ENCODE results near the gene ANGPT4. TPM values are rescaled to one million over a fixed set of nuclear protein-coding genes. Genes with fewer than 3 reads are reported as not detected.

The ANGPT4 gene
- total RNA-seq, 1 donor: not detected

DNA sequence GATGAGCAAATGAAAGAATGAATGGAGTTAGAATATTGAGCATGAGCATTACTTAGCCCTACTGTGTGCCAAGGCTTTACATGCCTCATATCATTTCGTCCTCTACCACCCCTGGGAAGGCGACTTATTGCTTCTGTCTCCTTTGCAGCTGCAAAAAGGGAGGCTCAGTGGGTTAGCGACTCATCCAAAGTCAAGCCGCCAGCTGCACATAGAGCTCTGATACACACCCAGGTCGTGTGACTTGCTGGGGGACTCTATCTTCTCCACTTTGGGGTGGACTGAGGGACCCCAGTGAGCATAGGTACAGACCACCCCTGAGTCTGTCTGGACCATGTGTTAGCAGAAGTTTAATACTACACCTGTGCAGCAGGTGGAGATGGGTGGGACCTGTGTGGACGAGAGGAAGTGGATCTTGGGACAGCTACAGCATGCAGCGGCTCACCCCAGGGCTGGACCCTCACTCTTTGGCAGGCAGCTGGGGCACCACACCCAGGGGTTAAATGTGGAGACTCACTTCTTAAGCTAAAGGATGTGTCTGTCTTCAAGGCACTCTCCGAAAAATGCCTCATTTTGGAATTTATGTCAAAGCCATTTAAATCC, 36.2 kb upstream of the ANGPT4 start:
- H3K4me3 ChIP-seq (ENCODE audit: low read depth, low read length): no peak overlapping the region
- TF ChIP-seq, protein P1, sequence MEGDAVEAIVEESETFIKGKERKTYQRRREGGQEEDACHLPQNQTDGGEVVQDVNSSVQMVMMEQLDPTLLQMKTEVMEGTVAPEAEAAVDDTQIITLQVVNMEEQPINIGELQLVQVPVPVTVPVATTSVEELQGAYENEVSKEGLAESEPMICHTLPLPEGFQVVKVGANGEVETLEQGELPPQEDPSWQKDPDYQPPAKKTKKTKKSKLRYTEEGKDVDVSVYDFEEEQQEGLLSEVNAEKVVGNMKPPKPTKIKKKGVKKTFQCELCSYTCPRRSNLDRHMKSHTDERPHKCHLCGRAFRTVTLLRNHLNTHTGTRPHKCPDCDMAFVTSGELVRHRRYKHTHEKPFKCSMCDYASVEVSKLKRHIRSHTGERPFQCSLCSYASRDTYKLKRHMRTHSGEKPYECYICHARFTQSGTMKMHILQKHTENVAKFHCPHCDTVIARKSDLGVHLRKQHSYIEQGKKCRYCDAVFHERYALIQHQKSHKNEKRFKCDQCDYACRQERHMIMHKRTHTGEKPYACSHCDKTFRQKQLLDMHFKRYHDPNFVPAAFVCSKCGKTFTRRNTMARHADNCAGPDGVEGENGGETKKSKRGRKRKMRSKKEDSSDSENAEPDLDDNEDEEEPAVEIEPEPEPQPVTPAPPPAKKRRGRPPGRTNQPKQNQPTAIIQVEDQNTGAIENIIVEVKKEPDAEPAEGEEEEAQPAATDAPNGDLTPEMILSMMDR (IDR thresholded peaks at IDR 0.05; ENCODE audit: insufficient read depth, low read length): no peak
- no peak for DNase-seq (ENCODE audit: low read depth)

DNA sequence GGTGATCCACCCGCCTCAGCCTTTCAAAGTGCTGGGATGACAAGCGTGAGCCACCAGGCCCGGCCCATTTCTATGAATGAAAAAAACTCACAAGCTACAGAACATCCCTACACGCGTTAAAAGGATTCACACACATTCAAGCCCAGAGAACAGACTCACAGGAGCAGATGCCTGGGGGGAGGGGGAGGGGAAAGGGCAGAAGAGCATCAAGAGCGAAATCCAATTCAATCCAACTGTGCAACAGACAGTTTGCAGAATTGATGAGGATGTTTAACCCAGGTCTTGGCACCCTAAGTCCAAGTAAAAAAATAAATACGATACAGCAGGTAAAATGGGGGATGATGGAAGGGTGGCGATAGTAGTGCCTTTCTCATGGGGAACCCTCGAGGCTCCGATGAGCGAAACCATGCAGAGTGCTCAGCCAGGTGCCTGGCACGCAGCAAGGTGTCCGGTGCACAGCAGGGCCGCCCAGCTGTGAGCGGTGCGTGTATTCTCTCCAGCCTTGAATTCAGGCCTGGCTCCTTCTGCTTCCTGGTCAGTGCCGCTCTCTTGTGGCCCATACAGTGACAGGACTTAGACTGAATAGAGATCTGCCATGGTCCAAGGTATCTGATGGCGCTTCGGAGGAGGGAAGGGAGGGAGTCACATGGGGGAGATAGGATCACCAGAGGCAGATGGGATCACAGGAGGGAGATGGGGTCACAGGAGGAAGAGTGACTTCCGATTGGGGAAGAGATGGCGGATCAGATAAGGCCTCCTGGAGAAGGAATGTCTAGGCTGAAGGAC, 35.4 kb upstream of the ANGPT4 start:
- TF ChIP-seq, protein P1 (IDR thresholded peaks at IDR 0.05; ENCODE audit: insufficient read depth, low read length): no peak
- no peak for DNase-seq (ENCODE audit: low read depth)
- no peak overlapping the region for H3K4me3 ChIP-seq (ENCODE audit: low read depth, low read length)

DNA sequence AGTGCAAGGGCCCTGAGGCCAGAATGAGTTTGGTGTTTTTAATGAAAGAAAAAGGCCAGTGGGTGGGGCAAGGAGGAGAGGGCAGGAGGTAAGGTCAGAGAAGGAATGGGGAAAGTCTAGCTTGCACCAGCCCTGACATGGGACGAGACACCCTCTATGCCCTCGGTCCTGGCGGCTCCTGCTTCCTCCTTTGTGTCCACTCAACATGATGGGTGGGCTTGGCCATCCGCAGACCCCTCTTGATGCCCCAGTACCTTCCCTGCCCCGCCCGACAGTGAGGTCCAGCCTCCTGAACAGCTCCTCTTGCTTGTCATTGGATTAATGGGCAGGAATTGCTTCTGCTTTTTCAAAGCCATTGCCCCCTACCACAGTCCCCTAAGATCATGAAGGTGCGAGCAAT, 33.6 kb upstream of the ANGPT4 start:
- no peak overlapping the region for H3K4me3 ChIP-seq (ENCODE audit: low read depth, low read length)
- no peak for DNase-seq (ENCODE audit: low read depth)
- TF ChIP-seq, protein P1 (IDR thresholded peaks at IDR 0.05; ENCODE audit: insufficient read depth, low read length): no peak

DNA sequence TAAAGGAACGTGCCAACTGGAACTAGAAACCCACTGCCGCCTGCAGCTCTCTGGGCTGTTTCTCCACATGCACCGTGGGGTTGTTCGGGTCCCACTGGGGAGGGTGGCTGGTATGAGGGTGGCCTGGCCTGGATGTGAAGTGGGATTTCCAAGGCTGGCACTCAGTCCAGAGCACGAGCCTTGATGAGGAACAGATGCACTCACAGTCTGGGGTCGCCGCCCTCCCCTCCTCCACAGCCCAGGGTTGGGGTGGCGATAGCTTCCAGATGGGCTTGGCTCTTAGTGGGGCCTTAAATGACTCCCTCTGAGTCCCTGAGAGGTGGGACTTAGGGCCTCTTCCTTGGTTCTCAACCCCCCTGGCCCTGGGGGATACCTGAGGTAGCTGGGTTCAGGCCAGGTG, 30.7 kb upstream of the ANGPT4 start:
- H3K4me3 ChIP-seq (ENCODE audit: low read depth, low read length): no peak overlapping the region
- DNase-seq (ENCODE audit: low read depth): no peak
- TF ChIP-seq, protein P1 (IDR thresholded peaks at IDR 0.05; ENCODE audit: insufficient read depth, low read length): no peak

DNA sequence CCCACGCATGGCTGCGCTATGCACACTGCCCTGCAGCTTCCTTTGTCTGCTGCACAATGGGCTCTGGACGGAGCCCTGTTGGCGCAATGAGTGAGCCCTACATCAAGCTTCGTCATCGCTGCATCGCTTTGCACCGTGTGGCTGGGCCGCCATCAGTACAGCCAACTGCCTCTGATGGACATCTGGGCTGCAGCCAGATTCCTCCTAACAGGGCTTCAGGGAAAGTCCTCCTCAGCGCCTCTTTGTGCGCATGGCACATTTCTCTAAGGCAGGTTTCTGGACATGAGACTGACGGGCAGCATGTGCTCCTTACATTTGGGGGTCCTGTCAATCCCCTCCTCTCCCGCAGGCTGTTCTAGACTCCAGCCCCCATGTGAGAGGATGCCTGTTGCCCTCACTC, 29.7 kb upstream of the ANGPT4 start:
- no peak for DNase-seq (ENCODE audit: low read depth)
- no peak overlapping the region for H3K4me3 ChIP-seq (ENCODE audit: low read depth, low read length)
- TF ChIP-seq, protein P1 (IDR thresholded peaks at IDR 0.05; ENCODE audit: insufficient read depth, low read length): no peak

DNA sequence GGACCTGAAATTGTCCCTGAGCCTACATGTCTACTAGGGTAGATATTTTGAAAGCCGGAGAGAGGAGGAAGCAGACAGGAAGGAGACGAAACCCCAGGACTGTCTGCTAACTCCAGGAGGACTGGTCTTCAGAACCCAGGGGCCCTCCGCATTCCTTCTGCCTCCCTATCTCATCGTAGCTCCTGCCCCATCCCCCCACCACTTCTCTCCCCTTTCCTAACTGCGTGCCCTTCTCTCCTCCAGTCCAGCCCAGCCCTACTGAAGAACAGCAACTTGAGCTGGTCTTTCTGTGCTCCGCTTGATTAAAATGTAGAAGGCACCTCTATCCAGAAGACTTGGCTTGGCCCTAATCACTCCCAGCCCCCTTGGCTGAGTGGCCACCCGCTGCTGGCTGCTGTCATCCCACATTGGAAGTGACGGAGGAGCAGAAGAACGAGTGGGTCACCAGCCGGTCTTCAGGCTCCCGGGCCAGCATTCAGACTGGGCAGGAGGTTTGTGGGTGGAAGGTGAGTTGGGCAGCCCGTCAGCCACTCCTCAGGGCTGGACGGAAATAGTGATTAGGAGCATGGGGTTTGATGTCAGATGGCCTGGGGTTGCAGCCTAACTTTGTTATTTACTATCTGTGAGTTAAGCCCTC, 28.8 kb upstream of the ANGPT4 start:
- H3K4me3 ChIP-seq (ENCODE audit: low read depth, low read length): no peak overlapping the region
- TF ChIP-seq, protein P1 (IDR thresholded peaks at IDR 0.05; ENCODE audit: insufficient read depth, low read length): no peak
- DNase-seq (ENCODE audit: low read depth): no peak
